Stimulated activated CD8-positive, alpha-beta memory T cell treated with anti-CD3 and anti-CD28 coated beads, Interleukin-12 subunit alpha, Interleukin-12 subunit beta, amount 100 ng/mL, for 24 hours (primary cell): ENCODE data around the gene CALCB.

ENCODE experiments used
- DNase-seq: peaks from one replicate; pipeline ENCODE4 v3.0.0-alpha.2; 2020; ENCODE audit errors: extremely low read depth

CALCB gene

GRCh38 chr11:15074206-15075161, 1.1 kb downstream of the CALCB start:
- DNase-seq: peak; percentile 59

GRCh38 chr11:15075162-15075526, 1.8 kb downstream of the CALCB start:
- DNase-seq: no peak

- no peak for DNase-seq
Observed at GRCh38 chr11:15091175-15091574, 17.8 kb downstream of the CALCB start.

GRCh38 chr11:15091625-15092024, 18.2 kb downstream of the CALCB start:
- DNase-seq: no peak

GRCh38 chr11:15093432-15093831, 20.0 kb downstream of the CALCB start:
- DNase-seq: no peak

GRCh38 chr11:15095736-15096228, 22.4 kb downstream of the CALCB start:
- DNase-seq: no peak

GRCh38 chr11:15097411-15097810, 24.0 kb downstream of the CALCB start:
- no peak for DNase-seq

GRCh38 chr11:15099267-15099666, 25.9 kb downstream of the CALCB start:
- no peak for DNase-seq

GRCh38 chr11:15101072-15101709, 27.8 kb downstream of the CALCB start:
- peak; percentile 10 for DNase-seq

GRCh38 chr11:15104166-15104565, 30.8 kb downstream of the CALCB start:
- no peak for DNase-seq

- no peak for DNase-seq
Observed at GRCh38 chr11:15106201-15106965, 33.0 kb downstream of the CALCB start.

- no peak for DNase-seq
Observed at GRCh38 chr11:15107730-15108515, 34.5 kb downstream of the CALCB start.

GRCh38 chr11:15108592-15109130, 35.3 kb downstream of the CALCB start:
- DNase-seq: no peak

- no peak for DNase-seq
Observed at GRCh38 chr11:15109602-15110001, 36.2 kb downstream of the CALCB start.

GRCh38 chr11:15111215-15111614, 37.8 kb downstream of the CALCB start:
- no peak for DNase-seq

- no peak for DNase-seq
Observed at GRCh38 chr11:15112131-15112541, 38.7 kb downstream of the CALCB start.

- no peak for DNase-seq
Observed at GRCh38 chr11:15113381-15113780, 40.0 kb downstream of the CALCB start.

GRCh38 chr11:15114501-15115475, 41.4 kb downstream of the CALCB start, which contains the start of gene INSC:
Gene INSC (plus strand): TSS chr11:15114923. CDS start chr11:15149175, 34,252 bp downstream.
- no peak for DNase-seq

GRCh38 chr11:15115686-15116085, 42.3 kb downstream of the CALCB start:
- no peak for DNase-seq

GRCh38 chr11:15117751-15118150, 44.4 kb downstream of the CALCB start:
- no peak for DNase-seq
